Stimulated activated CD8-positive, alpha-beta memory T cell treated with anti-CD3 and anti-CD28 coated beads, Interleukin-7, amount 100 ng/mL, for 24 hours (primary cell): ENCODE measurements around the gene SRC.
"Not testable (repeated sequence)": the region's sequence is repeated elsewhere in the genome, so short reads cannot be mapped to it uniquely, and the experiment has no call there.

Source experiments
- DNase-seq: peaks from one replicate; pipeline ENCODE4 v3.0.0-alpha.2; 2020; ENCODE audit warnings: low read depth

The SRC gene

DNA sequence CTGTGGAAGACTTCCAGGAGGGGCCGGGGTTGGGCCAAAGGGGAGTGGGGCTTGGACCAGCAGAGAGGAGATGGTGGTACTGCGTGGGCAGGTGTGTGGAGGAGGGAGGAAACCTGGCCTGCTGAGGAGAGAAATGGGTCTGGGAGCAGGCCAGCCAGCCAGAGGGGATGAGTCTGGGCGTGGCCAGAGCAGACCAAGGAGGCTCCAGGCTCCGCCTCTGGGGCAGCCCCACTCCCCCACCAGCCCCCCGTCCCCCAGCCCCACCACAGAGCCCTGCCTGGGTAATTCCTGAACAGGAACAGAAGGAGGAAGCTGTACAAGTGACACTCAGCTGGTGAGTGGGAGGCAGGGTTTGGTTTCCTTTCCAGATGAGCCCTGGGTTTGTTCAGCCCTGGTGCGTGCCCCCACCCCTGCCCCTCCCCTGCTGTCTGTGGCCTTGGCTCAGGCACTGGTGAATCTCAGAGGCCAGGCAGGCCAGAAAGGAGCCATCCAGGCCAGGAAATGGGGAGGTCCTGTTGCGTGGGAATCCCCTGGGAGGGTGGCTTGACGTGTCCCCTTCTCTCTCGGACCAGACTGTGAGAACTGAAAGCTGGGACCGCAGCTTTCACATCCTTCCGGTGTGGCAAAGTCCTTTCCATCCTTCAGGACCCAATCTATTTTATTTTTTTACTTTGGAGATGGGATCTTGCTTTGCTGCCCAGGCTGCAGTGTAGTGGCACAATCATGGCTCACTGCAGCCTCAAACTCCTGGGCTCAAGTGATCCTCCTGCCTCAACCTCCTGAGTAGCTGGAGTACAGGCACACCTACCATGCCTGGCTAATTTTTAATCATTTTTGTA, 9.4 kb upstream of the SRC start:
- no peak for DNase-seq

DNA sequence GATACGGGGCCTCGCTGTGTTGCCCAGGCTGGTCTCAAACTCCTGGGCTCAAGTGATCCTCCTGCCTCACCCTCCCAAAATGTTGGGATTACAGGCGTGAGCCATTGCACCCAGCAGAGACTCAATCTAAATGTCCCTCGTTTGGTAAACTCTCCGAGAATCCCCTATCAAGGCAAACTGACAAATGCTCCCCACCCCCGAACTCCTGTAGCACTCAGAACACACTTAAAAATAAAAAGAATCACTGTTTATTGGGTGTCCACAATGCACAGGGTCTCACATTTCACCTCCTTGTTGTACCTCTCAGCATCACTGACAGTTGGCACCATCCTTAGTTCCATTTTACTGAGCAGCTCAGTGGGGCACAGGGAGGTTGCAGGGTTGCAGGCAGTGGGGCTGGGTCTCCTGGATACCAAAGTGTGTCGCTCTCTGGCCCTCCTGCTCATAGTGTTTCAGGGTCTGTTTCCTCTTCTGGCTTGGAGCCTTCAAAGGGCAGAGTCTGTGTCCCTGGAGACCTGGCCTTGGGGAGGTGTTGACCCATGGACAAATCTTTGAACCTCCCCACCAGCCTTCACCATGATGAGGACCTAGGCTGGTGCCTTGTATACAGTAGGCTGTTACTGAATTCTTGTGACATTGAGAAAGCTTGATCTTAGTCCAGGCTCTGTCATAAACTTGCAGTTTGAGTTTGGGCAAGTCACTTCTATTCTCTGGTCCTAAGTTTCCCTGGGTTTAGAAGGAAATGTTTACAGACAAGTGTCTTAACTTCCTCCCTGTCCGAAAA, 8.5 kb upstream of the SRC start:
- no peak for DNase-seq

DNA sequence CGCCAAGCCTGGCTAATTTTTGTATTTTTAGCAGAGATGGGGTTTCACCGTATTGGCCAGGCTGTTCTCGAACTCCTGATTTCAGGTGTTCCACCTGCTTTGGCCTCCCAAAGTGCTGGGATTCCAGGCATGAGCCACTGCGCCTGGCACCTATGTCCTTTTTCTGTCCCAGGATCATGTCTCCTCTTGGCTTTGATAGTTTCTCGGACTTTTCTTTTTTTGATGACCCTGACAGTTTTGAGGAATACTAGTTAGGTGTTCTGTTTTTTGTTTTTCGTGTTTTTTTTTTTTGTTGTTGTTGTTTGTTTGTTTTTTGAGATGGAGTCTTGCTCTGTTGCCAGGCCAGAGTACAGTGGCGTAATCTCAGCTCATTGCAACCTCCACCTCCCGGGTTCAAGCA, 7.6 kb upstream of the SRC start:
- not testable (repeated sequence) for DNase-seq

DNA sequence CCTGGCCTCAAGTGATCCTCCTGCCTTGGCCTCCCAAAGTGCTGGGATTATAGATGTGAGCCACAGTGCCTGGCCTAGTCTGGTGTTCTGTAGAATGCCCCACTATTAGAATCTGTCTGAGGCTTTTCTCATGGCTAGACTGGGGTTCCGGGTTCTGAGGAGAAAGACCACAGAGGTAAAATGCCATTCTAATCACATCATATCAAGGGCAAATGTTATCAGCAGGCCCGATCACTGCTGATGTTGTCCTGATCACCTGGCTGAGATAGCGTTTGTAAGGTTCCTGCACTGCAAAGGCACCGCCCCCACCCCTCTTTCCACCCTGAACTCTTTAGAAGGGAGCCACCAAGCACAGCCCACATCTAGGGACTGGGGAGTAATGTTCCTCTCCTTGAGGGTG, 6.7 kb upstream of the SRC start:
- no peak for DNase-seq

DNA sequence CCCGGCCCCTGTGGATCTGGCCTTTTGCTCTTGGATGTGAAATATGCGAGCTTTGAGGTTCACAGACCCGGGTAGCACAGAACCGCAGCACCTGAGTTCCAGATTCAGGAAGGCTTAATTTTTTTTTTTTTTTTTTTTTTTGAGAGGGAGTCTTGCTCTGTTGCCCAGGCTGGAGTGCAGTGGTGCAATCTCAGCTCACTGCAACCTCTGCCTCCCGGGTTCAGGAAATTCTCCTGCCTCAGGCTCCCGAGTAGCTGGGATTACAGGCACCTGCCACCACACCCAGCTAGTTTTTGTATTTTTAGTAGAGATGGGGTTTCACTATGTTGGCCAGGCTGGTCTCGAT, 6.2 kb upstream of the SRC start:
- DNase-seq: not testable (repeated sequence)

DNA sequence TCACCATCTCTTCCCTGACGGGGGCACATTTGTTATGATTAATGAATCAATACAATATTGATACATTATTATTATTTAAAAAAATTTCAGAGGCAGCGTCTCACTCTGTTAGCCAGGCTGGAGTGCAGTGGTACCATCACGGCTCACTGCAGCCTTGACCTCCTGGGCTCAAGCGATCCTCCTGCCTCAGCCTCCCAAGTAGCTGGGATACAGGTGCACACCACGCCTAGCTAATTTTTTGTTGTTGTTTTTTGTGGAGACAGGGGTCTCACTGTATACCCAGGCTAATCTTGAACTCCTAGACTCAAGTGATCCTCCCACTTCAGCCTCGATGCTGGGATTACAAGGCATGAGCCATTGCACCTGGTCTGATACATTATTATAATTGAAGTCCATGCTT, 4.9 kb upstream of the SRC start:
- DNase-seq: no peak

DNA sequence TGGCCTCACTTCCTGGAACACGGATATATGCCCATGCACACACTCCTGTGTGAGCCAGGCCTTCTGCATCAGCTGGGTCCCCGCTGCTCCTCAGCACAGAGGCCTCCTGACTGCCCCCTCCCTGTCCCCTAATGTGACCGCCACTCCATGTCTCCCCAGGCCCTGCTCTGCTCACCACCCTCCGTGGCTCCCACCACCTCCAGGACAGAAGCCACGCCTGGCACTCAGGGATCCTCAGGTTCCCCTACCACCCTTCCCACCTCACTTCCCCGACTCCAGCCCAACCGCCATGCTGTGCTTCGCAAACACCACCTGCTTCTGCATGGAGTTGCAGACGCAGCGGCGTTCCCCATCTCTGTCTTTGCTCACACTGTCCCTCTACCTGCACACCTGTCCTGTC, 4.3 kb upstream of the SRC start:
- no peak for DNase-seq

DNA sequence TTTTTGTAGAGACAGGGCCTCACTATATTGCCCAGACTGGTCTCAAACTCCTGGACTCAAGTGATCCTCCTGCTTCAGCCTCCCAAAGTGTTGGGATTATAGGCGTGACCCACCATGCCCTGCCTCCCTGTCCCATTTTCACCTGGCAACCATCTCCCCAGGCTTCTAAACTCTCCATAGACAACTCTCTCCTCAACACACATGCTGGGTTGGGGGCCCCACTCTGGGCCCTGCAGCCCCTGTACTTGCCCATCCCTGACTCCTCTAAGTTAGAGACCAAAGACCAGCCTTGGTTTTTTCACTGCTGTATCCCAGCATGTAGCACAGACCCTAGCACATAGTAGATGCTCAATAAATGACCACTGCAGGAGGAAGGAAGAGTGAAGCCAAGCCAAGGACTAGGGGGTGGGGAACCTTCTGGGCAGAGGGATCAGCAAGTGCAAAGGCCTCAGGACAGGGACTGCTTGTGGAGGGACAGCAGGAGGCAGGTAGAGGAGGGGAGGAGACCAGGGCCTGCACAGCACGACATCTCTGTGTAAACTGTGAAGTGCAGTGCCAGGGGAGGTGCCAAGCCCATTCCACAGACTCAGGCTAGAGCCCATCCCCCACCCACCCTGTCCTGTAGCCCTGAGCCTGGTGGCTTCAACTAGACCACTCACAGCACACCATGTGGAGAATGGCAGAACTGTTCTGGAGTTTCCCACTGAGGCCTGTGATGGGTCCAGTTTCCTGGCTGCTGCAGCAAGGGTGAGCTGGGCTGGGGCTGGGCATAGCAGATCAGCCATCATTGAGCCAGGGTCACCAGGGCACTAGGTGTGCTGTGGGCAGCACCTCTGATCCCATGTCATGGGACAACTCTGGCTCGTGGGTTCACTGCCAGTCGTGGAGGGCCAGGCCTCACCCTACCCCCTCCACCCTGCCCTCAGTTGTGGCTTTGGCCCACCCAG, 3.4 kb upstream of the SRC start:
- no peak for DNase-seq

DNA sequence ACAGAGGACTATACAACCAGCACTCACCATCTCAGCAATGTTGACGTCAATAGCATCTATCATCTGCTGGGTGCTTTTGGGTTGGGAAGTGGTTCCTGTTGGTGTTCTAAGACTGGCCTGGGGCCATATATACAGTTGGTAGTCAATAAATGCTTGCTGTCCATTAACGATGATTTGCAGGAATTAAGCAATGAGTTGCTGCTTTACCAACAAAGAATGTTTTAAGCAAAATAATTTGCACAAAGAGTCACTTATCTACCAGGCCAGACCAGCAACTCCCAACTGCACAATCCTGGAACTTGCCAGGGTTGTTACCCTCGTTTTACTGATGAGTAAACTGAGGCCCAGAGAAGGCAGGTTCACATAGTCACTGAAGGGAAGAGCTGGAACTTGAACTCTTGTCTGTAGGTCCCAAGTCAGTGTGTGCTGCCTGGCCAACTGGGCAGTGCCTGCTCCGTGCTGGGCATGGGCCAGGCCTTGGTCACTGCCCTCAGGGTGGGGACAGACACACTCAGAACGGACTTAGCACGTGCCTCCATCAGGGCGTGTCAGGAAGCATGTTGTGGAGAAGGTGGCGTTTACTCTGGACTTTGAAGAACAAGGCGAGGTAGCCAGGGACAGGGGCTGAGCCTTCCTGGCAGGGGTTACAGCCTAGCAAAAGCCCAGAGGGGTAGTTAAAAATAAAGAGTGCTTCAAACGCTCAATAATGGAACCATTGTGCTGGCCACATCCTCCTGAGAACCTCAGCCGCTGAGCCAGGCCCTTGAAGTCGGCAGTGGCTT, 2.5 kb upstream of the SRC start:
- DNase-seq: no peak

DNA sequence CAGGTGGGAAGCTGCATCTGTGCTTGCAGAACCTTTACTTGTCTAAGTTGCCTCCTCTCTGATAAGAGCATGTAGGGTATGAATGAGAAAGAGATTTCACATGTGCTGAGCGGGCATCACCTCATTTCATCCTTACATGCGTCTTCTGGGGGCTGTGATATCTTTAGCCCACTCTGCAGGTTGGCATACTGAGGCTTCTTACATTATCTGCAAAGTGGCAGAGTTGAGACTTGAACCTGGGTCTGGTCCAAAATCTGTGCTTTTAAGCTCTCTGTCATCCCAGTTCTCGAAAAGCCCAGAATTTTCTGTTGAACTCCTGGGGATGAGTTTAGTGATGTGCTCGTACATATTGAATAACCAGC, 2.0 kb upstream of the SRC start:
- DNase-seq: no peak

DNA sequence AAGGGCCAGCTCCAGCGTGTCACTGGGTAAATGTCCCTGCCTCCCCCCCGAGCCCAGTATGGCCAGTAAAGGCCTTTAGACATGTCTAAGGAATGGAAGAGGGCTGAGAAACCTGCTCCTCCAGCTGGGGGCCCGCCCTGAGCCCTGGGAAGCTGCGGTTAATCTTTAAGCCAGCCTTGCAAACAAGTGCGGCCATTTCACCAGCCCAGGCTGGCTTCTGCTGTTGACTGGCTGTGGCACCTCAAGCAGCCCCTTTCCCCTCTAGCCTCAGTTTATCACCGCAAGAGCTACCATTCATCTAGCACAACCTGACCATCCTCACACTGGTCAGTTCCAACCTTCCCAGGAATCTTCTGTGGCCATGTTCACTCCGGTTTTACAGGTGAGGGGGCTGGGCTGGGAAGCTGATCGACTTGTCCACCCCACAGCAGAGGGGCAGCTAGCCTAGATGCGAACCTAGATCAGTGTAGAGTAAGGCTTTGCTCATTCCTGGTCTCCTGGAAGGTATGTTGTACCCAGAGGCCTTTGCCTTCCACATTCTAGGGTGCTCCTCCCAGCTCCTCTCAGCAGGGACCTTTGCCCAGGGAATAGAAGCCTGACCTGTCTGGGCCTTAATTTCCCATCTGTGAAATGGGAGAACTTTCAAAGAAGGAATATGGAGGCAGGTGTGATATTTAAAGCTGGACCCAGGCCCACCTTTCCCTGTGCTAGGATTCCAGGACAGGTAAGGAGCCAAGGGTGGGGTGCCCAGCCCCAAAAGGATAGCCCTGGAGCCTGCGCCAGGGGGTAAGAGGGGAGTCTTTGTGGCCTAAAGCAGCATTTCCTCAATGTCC, 1.2 kb upstream of the SRC start:
- no peak for DNase-seq

DNA sequence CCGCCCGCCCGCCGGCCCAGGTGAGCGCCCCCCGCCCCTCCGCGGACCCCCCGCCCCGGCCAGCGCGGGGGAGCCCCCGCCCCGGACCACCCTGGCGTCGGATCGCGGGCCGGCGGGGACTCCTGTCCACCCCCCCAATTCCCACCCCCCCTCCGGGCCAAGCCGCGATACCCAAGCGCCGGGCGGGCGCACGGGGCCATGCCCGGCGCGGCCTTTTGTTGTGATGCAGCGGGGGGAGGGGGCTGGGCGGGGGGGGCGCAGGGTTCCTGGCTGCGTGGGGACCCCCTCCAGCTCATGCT, 245 bp downstream of the SRC start:
- DNase-seq: no peak

DNA sequence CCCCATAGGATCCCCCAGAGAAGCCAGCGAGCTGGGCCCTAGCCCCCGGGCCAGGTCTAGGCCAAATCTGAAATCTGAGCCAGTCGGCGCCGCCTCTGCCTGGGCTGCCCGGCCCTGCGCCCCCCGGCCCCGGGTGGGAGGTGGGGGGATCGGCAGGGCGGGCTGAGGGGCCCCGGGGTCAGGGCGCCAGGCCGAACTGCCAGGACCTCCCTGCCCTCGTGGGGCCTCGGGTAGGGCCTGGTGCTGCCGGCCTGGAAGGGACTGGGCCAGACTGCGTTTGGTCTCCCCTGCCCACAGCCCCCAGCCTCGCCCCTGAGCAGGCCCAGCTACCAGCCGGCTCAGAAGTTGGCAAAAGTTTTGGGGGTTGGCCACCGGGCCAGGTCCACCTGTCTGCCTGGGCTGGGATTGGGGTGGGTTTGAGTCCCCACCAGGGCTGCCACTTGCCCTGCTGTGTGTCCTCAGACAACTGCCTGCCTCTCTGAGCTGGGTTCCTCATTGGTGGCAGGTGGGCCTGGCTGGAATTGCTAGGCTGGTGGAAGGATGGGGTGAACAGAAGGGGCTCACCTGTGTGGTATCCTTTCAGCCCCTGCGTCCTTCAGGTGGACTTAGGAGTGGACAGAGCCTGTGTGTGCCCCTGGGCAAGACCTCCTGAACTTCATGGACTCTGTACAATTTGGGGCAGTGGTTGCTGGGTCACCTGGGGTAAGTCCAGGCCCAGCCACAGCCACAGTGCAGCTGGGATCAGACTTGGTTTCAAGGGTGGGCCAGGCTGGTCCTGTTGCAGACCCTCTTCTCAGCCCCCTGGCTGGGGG, 801 bp downstream of the SRC start:
- DNase-seq: no peak

DNA sequence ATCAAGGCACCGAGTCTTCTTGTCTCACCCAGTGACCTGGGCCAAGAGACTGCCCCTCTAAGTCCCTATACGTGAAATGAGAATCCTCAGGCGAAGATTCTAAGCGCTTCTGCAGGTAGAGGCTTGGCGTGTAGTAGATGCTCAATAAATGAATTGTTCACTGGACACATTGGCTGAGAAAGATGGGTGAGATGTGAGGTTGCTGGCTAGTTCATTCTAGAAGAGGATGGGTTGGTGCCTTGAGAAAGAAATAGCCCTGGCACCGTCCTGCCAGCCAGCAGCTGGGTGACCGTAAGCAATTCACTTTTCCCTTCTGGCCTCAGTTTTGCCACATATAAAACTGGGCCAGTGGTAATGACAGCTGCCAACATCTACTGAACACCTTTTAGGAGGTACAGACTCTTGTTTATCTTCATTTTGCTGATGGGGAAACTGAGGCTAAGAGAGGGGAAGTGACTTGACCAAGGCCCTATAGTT, 1.4 kb downstream of the SRC start:
- no peak for DNase-seq

DNA sequence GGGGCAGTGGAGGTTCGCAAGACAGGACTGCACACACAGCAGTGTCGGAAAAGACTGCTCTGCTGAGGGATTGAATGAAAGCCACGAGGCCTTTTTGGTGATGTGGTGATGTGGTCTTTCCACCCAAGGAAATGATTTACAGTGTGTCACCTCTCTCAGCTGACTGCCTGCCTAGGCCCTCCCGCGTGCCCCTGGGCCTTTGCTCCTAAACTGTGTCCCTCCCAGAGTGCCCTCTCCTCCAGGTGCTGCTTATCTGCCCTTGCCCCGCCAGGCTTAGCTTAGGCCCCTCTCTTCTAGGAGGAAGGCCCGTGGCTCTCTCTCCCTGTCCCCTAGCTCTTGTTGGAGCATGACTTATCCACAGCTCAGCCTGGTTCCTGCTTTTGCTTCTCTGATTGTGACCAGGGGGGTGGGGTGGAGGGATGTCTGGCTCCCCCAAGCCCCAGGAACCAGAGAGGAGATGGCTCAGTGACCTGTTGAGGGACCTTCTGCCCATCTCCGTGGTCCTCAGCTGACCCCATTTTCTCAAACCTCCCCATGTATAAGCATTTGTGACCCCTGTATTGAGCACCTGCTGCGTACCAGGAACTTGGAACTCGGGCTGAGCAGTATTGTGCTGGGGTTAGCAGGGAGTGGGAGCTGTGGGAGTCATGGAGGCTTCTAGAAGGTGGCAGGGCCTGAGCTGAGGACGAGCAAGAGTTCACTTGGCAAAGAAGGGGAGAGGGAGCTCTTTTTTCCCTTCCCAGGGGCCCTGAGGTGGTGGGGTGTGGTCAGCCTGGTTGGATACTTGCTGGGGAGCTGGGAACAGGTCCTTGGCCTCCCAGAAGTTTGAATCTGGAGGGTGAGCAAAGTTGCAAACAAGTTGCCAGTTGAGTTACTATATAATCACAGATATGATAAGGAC, 2.2 kb downstream of the SRC start:
- no peak for DNase-seq

DNA sequence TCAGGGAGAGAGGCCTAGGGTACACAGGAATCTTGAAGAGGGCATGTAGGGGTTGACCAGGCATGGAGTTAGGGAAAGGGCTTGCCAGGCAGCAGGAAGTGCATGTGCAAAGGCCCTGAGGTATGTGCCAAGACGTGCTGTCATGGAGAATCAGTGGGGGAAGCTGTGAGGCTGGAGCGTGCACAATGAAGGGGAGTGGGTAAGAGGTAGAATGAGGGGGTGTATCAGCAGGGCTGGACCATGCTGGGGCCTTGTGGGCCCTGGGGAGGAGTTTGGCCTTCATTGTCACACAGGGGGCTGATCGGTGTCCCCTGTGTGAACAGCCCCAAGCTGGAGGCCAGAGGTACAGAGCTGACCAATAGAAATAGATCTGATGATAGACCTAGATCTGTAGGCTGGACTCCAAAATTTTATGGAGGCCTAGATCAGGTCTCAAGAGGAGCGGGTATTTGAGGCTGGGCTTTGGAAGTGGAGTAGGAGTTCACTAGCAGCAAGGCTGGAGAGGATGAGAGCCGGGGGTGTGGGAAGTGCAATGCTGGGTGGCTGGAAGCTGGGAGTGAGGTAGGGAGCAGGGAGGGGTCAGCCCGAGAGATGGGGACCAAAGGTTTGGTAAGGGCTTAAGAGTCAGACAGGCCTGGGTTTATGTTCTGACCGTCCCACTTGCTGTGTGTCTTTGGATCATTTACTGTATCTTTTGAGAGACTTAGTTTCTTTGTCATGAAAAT, 3.0 kb downstream of the SRC start:
- DNase-seq: no peak

DNA sequence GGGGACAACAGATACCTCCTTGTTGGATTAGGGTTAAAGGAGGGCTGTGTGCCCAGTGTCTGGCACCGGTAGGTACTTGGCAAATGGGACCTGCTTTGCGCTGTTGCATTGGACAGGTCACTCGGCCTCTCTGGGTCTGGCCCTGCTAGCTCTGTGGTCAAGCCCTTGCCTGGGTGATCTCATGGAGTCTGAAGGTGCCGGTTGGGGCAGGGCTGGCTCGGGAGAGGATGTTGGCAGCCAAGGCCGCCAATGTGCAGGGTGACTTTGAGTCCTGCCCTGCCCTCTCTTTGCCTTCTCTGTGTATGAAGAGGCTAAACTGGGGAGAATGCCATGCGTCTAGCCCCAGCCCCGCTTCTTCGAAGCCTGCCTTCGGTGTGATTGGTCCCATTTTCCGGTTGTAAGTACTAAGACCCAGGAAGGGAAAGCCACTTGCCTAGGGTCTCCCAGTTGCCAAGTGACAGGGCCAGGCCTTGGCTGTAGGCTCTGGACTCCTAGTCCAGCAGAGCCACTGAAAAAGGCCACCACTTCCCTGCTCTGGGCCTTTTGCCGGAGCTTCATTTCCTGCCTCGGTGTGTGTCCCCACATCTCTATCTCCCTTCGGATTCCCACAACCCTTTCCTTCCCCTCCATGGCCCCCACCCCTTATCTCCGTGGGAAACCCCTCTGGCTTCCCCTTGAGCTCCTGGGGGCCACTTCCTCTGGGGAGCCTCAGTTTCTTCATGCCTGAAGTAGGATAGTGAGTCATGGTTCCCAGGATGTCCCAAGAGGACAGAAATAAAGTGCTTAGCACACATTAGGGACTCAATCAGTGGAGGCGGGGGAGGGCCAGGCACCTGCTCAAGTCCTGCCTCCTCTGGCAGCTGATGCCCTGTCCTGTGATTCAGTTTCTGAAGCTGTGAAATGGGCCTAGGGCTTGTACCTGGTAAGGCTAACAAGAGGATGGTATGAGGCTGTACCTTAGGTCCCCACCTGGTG, 3.9 kb downstream of the SRC start:
- DNase-seq: no peak
